ENCODE data around the gene TP53I11. TPM values are rescaled to one million over a fixed set of nuclear protein-coding genes. Genes with fewer than 3 reads are reported as not detected.

TP53I11 gene
- total and polyA plus RNA-seq, 2 of the 13 experiments (the other 11 are each of a cell fraction or from before 2014, with no cell fraction given) = not detected

- Histone ChIP-seq H3K9ac (ENCODE audit: insufficient read depth, low read depth, low read length) (no peak overlapping the region), H3K4me2 (ENCODE audit: low read depth, low read length) (no peak overlapping the region), H4K20me1 (ENCODE audit: insufficient read depth, low read length) (no peaks in the 10 kb centered on the region), H3K9me3 (ENCODE audit: low read length) (no peaks in the 10 kb centered on the region), H3K4me3 (replicated peaks in 1 of 3; ENCODE audit: insufficient read depth in 1 of 3, low read depth in 2 of 3, low read length in 3 of 3) (no peak overlapping the region), H3K79me2 (ENCODE audit: insufficient read depth, low read length) (no peaks in the 10 kb centered on the region), H2AFZ (ENCODE audit: low read length) (no peak overlapping the region), H3K36me3 (replicated peaks in 1 of 2; ENCODE audit: control insufficient read depth in 1 of 2, insufficient read depth in 2 of 2, low read length in 2 of 2) (no peaks in the 10 kb centered on the region), H3K27ac (ENCODE audit: extremely low read length, insufficient read depth, low read length) (no peak overlapping the region), H3K27me3 (ENCODE audit: control insufficient read depth in 1 of 2, insufficient read depth in 2 of 2, low read length in 2 of 2) (peaks cover 0 to 14% of the 10 kb centered on the region in 2 experiments; a peak in 2 of 5 replicates), H3K4me1 (ENCODE audit: insufficient read depth, low read length) (no peaks in the 10 kb centered on the region)
- no TSS peak for BruUV-seq (replicated peaks)
- no peak for ATAC-seq
- CTCF ChIA-PET (ENCODE audit: low intra/inter-chr PET ratio, low total read pairs) = no interaction called here
- FAIRE-seq = no peak
- no peak for DNase-seq (ENCODE audit: low spot score)
- no peak for TF ChIP-seq ZNF605 (CRISPR knock-in tag; IDR thresholded peaks at IDR 0.05)
- TF ChIP-seq NFE2 (CRISPR knock-in tag; IDR thresholded peaks at IDR 0.05) = no peak
- no peak for TF ChIP-seq REL (CRISPR knock-in tag; conservative IDR thresholded peaks at IDR 0.05)
- TF ChIP-seq ZNF672 (CRISPR knock-in tag; IDR thresholded peaks at IDR 0.05) = no peak
- no peak for TF ChIP-seq ZSCAN31 (CRISPR knock-in tag; IDR thresholded peaks at IDR 0.05; ENCODE audit: low read depth)
- TF ChIP-seq ZBTB38 (CRISPR knock-in tag; IDR thresholded peaks at IDR 0.05) = no peak
- no peak for TF ChIP-seq DMAP1 (CRISPR knock-in tag; IDR thresholded peaks at IDR 0.05)
- TF ChIP-seq MXI1 (IDR thresholded peaks at IDR 0.05; ENCODE audit: borderline replicate concordance, low read depth, low read length) = no peak
- TF ChIP-seq ZNF816 (CRISPR knock-in tag; IDR thresholded peaks at IDR 0.05; ENCODE audit: borderline replicate concordance) = no peak
- TF ChIP-seq SNAI1 (CRISPR knock-in tag; IDR thresholded peaks at IDR 0.05; ENCODE audit: borderline replicate concordance) = no peak
- TF ChIP-seq ZNF512 (CRISPR knock-in tag; IDR thresholded peaks at IDR 0.05) = no peak
- no peak for TF ChIP-seq RXRA (CRISPR knock-in tag; IDR thresholded peaks at IDR 0.05)
- TF ChIP-seq NFE2L2 (IDR thresholded peaks at IDR 0.05; ENCODE audit: low read length) = no peak
- no peak for TF ChIP-seq ZNF280B (CRISPR knock-in tag; IDR thresholded peaks at IDR 0.05; ENCODE audit: borderline replicate concordance)
- TF ChIP-seq ZNF17 (CRISPR knock-in tag; IDR thresholded peaks at IDR 0.05) = no peak
- no peak for TF ChIP-seq ZNF639 (CRISPR knock-in tag; conservative IDR thresholded peaks at IDR 0.05)
- no peak for TF ChIP-seq ZNF367 (CRISPR knock-in tag; IDR thresholded peaks at IDR 0.05; ENCODE audit: borderline replicate concordance)
- no peak for TF ChIP-seq ASH2L (IDR thresholded peaks at IDR 0.05; ENCODE audit: insufficient read length, low read depth, low read length)
- no peak for TF ChIP-seq ATM (IDR thresholded peaks at IDR 0.05; ENCODE audit: borderline replicate concordance)
- TF ChIP-seq GATAD2A (CRISPR knock-in tag; IDR thresholded peaks at IDR 0.05) = no peak
- 57% methylated on average over 9 of the region's 9 CpGs for WGBS (ENCODE audit: low lambda C conversion rate)
- POLR2A ChIA-PET = no interaction called here
- intact Hi-C loops (cut with micrococcal nuclease; ENCODE audit: unreplicated experiment) (no loop called here), in situ Hi-C loops (cut with HindIII; ENCODE audit: extremely low pct_ligation_motif_present, low pct_unique_long_range_greater_than_20kb) (no loop called here)
Observed at GRCh38 chr11:44905131-44905866, 45.4 kb downstream of the TP53I11 start.

All from HepG2 (cell line).